Gastrocnemius medialis (tissue), 4 donors: ENCODE results near the gene INPP5A. TPM values are rescaled to one million over a fixed set of nuclear protein-coding genes. Genes with fewer than 3 reads are reported as not detected.
A peak's percentile ranks its signal among the peaks of the same experiment; 100 is the strongest.

Experiments used
- ATAC-seq, 2 donors: fragments of 150-250 bp; one replicate each; pipeline ENCODE4 v1.9.1; 2016
- DNase-seq, 2 donors: peaks; one replicate each; pipeline ENCODE4 v3.0.0-alpha.2; 2019
- H3K27ac ChIP-seq, 4 donors: fragments of 200-600 bp; sonication (generic); 1 replicate in 1 of 4; 2 replicates in 3 of 4; pipeline ENCODE4 v1.5.1; 2016 to 2018; ENCODE audit warnings: mild to moderate bottlenecking in 2 of 4, moderate library complexity in 1 of 4
- H3K27me3 ChIP-seq, 3 donors: fragments of 200-600 bp; sonication (generic) in 2 of 3; 1 replicate in 1 of 3; 2 replicates in 2 of 3; pipeline versions ENCODE4 v1.5.1 to v1.6.0; 2016 to 2019; ENCODE audit warnings: mild to moderate bottlenecking in 1 of 3, moderate library complexity in 1 of 3
- H3K36me3 ChIP-seq, 2 donors: fragments of 200-600 bp; sonication (generic) in 1 of 2; one replicate each; pipeline ENCODE4 v1.5.1; 2017 to 2018
- H3K4me1 ChIP-seq, 2 donors: fragments of 200-600 bp; sonication (generic) in 1 of 2; one replicate each; pipeline ENCODE4 v1.5.1; 2016 to 2017; ENCODE audit warnings: mild to moderate bottlenecking in 2 of 2
- H3K4me3 ChIP-seq, 4 donors: fragments of 200-600 bp; sonication (generic) in 3 of 4; 1 replicate in 1 of 4; 2 replicates in 3 of 4; pipeline ENCODE4 v1.5.1; 2016 to 2019; ENCODE audit warnings: mild to moderate bottlenecking in 2 of 4
- H3K9me3 ChIP-seq, 3 donors: fragments of 200-600 bp; sonication (generic) in 2 of 3; 1 replicate in 1 of 3; 2 replicates in 2 of 3; pipeline ENCODE4 v1.5.1; 2016 to 2019
- POLR2A ChIP-seq, 2 donors: fragments of 450-650 bp; IDR thresholded peaks; one replicate each; pipeline ENCODE4 v1.6.1; 2017; ENCODE audit warnings: antibody characterized with exemption in 2 of 2, mild to moderate bottlenecking in 2 of 2, moderate library complexity in 2 of 2
- in situ Hi-C, 4 donors: fragments of 200-750 bp; cut with MboI; loops; one replicate each; pipeline versions ENCODE4 v1.15.0 to v1.8.0; 2017; ENCODE audit warnings: low sequenced_read_pairs in 4 of 4
- intact Hi-C: fragments of 100-400 bp; cut with DNase I; formaldehyde crosslinking; loops from one replicate; pipeline ENCODE4 v1.15.1; 2023; ENCODE audit warnings: low total_unique reads
- total RNA-seq, 4 donors: library from RNA; depleted of rRNA; stranded (reverse); fragments of >200 nt; gene quantifications; one replicate each; pipeline versions ENCODE4 v1.1.0 to v1.2.3, GENCODE V29; 2016
- TF ChIP-seq, protein P1 (sequence below), 5 experiments: fragments of 450-650 bp in 3 of 5; fragments of 200-600 bp in 2 of 5; sonication (generic) in 2 of 5; IDR thresholded peaks in 4 of 5; conservative IDR thresholded peaks in 1 of 5; 1 replicate in 4 of 5; 2 replicates in 1 of 5; pipeline ENCODE4 v1.5.1; 2016 to 2019; ENCODE audit warnings: antibody characterized with exemption in 5 of 5, mild to moderate bottlenecking in 3 of 5, moderate library complexity in 3 of 5

INPP5A gene
- total RNA-seq, 4 donors from 2014 or later, result 74.9 to 107 (median 92.4) TPM

DNA sequence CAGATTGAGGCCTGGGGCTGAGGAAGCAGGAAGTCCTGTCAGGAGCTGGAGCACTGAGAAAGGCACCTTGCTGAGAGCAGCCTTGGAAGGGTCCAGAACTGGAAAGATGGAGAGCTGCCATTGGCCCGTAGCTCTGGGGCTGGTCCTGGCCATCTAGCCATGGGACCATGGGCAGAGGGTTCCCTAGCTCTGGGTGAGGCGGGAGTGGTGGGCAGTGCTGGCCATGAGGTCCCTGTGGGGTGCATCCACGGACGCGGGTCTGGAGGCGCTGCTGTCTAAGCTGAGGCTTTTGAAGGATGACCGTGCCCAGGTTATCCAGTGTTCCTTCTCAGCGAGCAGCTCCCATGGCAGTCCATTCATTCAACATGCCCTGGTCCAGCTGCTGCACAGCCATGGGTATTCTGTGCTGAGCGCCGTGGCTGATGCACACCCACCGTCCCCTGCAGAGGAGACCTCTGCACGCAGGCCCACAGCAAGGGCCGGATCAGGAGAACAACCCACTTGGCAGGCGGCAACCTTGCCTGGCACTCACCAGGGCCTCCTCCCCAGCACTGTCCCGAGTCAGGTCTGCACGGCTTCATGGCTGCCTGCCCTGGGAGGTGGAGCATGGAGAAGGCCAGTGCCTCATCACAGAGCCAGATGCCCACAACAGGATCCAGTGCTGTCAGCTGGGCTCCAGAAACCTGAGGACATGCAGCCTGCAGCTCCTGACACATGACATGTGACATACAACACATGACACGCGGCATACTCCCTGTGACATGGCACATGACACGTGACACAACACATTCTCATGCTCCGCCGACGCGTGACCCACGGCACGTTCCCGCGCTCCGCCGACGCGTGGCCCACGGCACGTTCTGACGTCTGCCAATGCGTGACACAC, 121.9 kb downstream of the INPP5A start:
- DNase-seq (no peak), ATAC-seq (peak in 1 of 2 donors; percentile 53)

DNA sequence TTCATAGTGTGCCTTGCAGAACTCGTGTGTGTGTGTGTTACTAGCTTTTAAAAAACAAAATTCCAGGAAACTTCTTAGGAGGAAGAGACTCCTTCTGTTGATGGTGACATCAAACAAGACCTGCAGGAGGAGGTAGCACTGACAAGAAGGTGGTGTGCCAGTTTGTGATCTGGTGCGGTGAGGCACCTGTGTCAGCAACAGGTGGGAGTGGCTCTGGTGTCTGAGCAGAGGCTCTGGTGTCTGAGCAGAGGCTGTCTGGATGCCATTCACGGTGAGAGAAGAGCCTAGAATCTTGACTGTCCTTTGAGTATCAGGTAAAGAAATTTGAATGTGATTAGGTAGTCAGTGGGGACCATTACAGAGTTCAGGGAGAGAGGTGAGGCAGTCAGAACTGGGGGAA, 122.8 kb downstream of the INPP5A start:
- Histone ChIP-seq H3K27me3 (no peaks in the 10 kb centered on the region), H3K27ac (no peak overlapping the region), H3K4me1 (no peaks in the 10 kb centered on the region), H3K9me3 (no peaks in the 10 kb centered on the region), H3K36me3 (peaks cover 0 to 13% of the 10 kb centered on the region in 2 donors), H3K4me3 (no peak overlapping the region)
- in situ Hi-C loops (no loop called here), intact Hi-C loops (no loop called here)
- DNase-seq (no peak), ATAC-seq (no peak)
- TF ChIP-seq, protein P1, sequence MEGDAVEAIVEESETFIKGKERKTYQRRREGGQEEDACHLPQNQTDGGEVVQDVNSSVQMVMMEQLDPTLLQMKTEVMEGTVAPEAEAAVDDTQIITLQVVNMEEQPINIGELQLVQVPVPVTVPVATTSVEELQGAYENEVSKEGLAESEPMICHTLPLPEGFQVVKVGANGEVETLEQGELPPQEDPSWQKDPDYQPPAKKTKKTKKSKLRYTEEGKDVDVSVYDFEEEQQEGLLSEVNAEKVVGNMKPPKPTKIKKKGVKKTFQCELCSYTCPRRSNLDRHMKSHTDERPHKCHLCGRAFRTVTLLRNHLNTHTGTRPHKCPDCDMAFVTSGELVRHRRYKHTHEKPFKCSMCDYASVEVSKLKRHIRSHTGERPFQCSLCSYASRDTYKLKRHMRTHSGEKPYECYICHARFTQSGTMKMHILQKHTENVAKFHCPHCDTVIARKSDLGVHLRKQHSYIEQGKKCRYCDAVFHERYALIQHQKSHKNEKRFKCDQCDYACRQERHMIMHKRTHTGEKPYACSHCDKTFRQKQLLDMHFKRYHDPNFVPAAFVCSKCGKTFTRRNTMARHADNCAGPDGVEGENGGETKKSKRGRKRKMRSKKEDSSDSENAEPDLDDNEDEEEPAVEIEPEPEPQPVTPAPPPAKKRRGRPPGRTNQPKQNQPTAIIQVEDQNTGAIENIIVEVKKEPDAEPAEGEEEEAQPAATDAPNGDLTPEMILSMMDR (IDR thresholded peaks at IDR 0.05 in 4 of 5, conservative IDR thresholded peaks at IDR 0.05 in 1 of 5), result no peak
- TF ChIP-seq POLR2A (IDR thresholded peaks at IDR 0.05), result no peak

More for the DNA sequence above, 121.9 kb downstream of the INPP5A start:
- H3K36me3 ChIP-seq, result peaks cover 0 to 13% of the 10 kb centered on the region in 2 donors
- no peaks in the 10 kb centered on the region for H3K27me3 ChIP-seq
- no peak overlapping the region for H3K4me3 ChIP-seq
- no peak overlapping the region for H3K27ac ChIP-seq
- H3K9me3 ChIP-seq, result no peaks in the 10 kb centered on the region
- in situ Hi-C loops, result no loop called here
- intact Hi-C loops, result loop anchor here (10.0 kb wide), 1 partner anchor 65 kb away; no protein-coding TSS in a partner anchor
- H3K4me1 ChIP-seq, result no peaks in the 10 kb centered on the region
- TF ChIP-seq POLR2A (IDR thresholded peaks at IDR 0.05), result no peak
- TF ChIP-seq, protein P1 (IDR thresholded peaks at IDR 0.05 in 4 of 5, conservative IDR thresholded peaks at IDR 0.05 in 1 of 5), result no peak

DNA sequence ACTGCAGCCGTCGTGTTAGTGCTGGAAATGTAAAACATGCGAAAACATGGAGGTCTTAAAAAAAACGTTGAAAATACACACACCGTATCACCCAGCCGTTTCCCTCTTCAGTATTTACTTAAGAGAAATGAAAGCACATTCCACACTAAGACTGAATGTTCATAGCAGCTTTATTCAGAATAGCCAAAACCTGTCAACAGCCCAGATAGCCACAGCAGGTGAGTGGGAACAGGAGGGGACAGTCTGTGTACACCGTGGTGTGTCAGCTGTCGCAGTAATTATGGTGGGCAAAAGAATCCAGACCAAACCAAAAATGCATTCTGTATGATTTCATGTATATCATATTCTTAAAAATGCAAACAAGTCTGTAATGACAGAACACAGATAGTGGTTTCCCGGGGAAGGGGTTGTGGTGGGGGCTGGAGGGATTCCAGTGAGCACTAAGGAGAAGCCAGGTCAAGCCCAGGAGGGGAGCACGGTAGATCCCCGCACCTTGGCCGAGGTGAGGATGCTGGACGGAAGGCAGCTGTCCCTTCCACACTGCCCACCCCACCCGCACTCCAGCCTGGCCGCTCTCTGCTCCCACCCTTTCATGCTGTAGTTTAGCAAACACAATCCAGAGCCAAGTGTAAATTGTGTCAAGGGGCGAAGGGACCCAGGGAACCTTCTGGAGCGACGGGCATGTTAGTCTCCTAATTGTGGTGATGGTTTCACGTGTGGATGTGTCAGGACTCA, 124.8 kb downstream of the INPP5A start:
- no peak for ATAC-seq
- H3K4me3 ChIP-seq, result no peak overlapping the region

DNA sequence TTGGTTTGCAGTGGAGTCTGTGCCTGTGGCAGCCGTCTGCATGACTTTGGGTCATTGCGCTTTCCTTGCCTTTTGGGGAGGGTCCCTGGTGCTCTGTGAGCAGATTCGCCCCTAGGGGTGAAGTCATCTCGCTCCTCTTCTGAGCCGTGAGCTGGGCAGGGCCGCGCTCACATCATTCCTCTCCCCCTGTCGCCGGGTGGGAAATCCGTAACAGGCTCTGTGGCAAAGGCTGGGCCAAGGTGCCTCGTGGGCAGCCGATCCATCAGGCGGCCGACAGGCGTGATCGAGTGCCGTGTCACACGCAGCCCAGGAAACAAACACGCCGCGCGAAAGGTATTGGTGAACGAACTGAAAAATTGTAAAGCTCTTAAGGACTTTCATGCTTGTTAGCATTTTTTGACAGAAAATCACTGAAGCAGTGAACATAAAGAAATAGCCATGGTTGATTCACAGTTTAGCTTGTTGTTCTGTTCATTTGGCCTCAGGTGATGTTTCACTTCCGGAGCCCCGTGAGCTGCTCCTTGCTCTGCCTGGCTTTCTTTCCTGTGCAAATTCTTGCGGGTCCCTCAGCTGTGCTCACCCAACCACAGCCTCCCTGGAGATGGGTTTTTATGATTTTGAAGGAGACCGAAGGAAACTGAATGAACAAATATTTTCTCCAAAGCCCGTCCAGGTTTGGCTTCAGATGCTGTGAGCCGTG, 126.2 kb downstream of the INPP5A start:
- intact Hi-C loops (no loop called here), in situ Hi-C loops (no loop called here)
- H3K4me1 ChIP-seq, result no peaks in the 10 kb centered on the region

More for the DNA sequence above, 124.8 kb downstream of the INPP5A start:
- Histone ChIP-seq H3K9me3 (no peaks in the 10 kb centered on the region), H3K36me3 (peaks cover 0 to 13% of the 10 kb centered on the region in 2 donors), H3K27ac (no peak overlapping the region), H3K4me1 (no peaks in the 10 kb centered on the region), H3K27me3 (no peaks in the 10 kb centered on the region)
- DNase-seq, result no peak
- in situ Hi-C loops, result no loop called here
- TF ChIP-seq, protein P1 (IDR thresholded peaks at IDR 0.05 in 4 of 5, conservative IDR thresholded peaks at IDR 0.05 in 1 of 5), result no peak
- TF ChIP-seq POLR2A (IDR thresholded peaks at IDR 0.05), result no peak
- intact Hi-C loops, result no loop called here

More for the DNA sequence above, 126.2 kb downstream of the INPP5A start:
- H3K27me3 ChIP-seq, result no peaks in the 10 kb centered on the region
- ATAC-seq, result no peak
- no peak for TF ChIP-seq POLR2A (IDR thresholded peaks at IDR 0.05)
- TF ChIP-seq, protein P1 (IDR thresholded peaks at IDR 0.05 in 4 of 5, conservative IDR thresholded peaks at IDR 0.05 in 1 of 5), result no peak
- DNase-seq, result no peak
- H3K27ac ChIP-seq, result no peak overlapping the region
- no peak overlapping the region for H3K4me3 ChIP-seq
- H3K9me3 ChIP-seq, result no peaks in the 10 kb centered on the region
- H3K36me3 ChIP-seq, result peaks cover 0 to 10% of the 10 kb centered on the region in 2 donors
